Adrenal gland (tissue), 12 donors: Measurements from ENCODE around the gene PLXNA1. TPM values are rescaled to one million over a fixed set of nuclear protein-coding genes. Genes with fewer than 3 reads are reported as not detected.

Source experiments
- DNase-seq, 7 donors: peaks; one replicate each; pipeline ENCODE4 v3.0.0-alpha.2; 2019 to 2020
- H3K27ac ChIP-seq, 5 donors: fragments of 200-600 bp; sonication (generic) in 4 of 5; 1 replicate in 3 of 5; 2 replicates in 2 of 5; pipeline versions ENCODE4 v1.5.1 to v1.8.0; 2016 to 2020; ENCODE audit warnings: mild to moderate bottlenecking in 1 of 5
- H3K27me3 ChIP-seq: fragments of 200-600 bp; 2 replicates; pipeline ENCODE4 v1.8.0; 2021
- H3K36me3 ChIP-seq, 2 donors: fragments of 200-600 bp; replicated peaks in 1 of 2; 1 replicate in 1 of 2; 2 replicates in 1 of 2; pipeline versions ENCODE4 v1.5.1 to v1.8.0; 2018 to 2022
- H3K4me1 ChIP-seq, 2 donors: fragments of 200-600 bp; replicated peaks in 1 of 2; 1 replicate in 1 of 2; 2 replicates in 1 of 2; pipeline versions ENCODE4 v1.5.1 to v1.8.0; 2018 to 2021
- H3K4me3 ChIP-seq, 4 donors: fragments of 200-600 bp; sonication (generic) in 3 of 4; one replicate each; pipeline ENCODE4 v1.5.1; 2016 to 2018
- H3K9me3 ChIP-seq, 3 donors: fragments of 200-600 bp; sonication (generic) in 1 of 3; replicated peaks in 1 of 3; 1 replicate in 2 of 3; 2 replicates in 1 of 3; pipeline versions ENCODE4 v1.5.1 to v1.8.0; 2016 to 2021
- CTCF ChIP-seq, 6 experiments: fragments of 450-650 bp in 4 of 6; fragments of 200-600 bp in 2 of 6; sonication (generic) in 1 of 6; IDR thresholded peaks; 1 replicate in 5 of 6; 2 replicates in 1 of 6; pipeline versions ENCODE4 v1.5.1 to v1.8.0; 2016 to 2021; ENCODE audit warnings: antibody characterized with exemption in 6 of 6, mild to moderate bottlenecking in 2 of 6, moderate library complexity in 1 of 6
- POLR2A ChIP-seq, 2 donors: fragments of 450-650 bp; IDR thresholded peaks; one replicate each; pipeline ENCODE4 v1.6.1; 2017; ENCODE audit warnings: antibody characterized with exemption in 2 of 2, mild to moderate bottlenecking in 2 of 2, moderate library complexity in 1 of 2
- WGBS, 4 donors: extraction: QIAGEN DNeasy Blood & Tissue Kit in 2 of 4; methylation state at CpG; one replicate each; pipeline versions ENCODE4 v1.1.5 to v1.1.7; 2013 to 2017; 5-methylcytosine and 5-hydroxymethylcytosine counted together
- intact Hi-C, 2 donors: fragments of 100-400 bp; cut with DNase I; formaldehyde crosslinking; loops; one replicate each; pipeline versions ENCODE4 v1.14.1 to v1.15.0; 2022 to 2023
- polyA plus RNA-seq, 3 donors: library from polyadenylated mRNA; stranded (reverse); fragments of 200-250 nt in 2 of 3; fragments of 350-450 nt in 1 of 3; fragmentation: Illumina TruSeq in 1 of 3; extraction: RNeasy Lipid Tissue Mini Kit (QIAGEN cat#74804) in 1 of 3; gene quantifications; one replicate each; pipeline ENCODE4 v1.2.3, GENCODE V29; 2013 to 2014
- total RNA-seq, 9 donors: library from RNA; depleted of rRNA in 4 of 9; stranded (reverse); fragments of >200 nt in 4 of 9; fragments of 120-200 nt in 1 of 9; fragmentation: NEBNext Ultra II Directional in 1 of 9; extraction: Animal tissue kit (Norgen Biotek cat#: 25700) in 1 of 9; gene quantifications; one replicate each; pipeline versions ENCODE4 v1.1.0 to v1.2.4, GENCODE V29; 2013 to 2023
- donor health status: healthy with polysubstance abuse.
- donor health status: Bipolar disorder and iron deficiency.
- donor health status: DM: yes; HTN: yes; CAD: no.
- donor health status: DM: no; HTN: no; CAD: no.
- donor health status: DM: no; HTN: no; CAD: no.
- donor health status: DM: yes; HTN: yes; CAD: no.

PLXNA1 gene
- total and polyA plus RNA-seq, 12 donors, result 9.5 to 29.9 (median 20.2) TPM

GRCh38 chr3:126972866-126973265, 10.0 kb upstream of the PLXNA1 start:
- no peaks in the 10 kb centered on the region for H3K27me3 ChIP-seq
- peaks cover 0 to 8% of the 10 kb centered on the region in 2 donors for H3K4me1 ChIP-seq
- intact Hi-C loops, result loop anchor here in 1 of 2 donors (10.0 kb wide), 1 partner anchor 288 kb away; no protein-coding TSS in a partner anchor
- 83 to 89% (median 88%) methylated on average over 4 to 5 of the region's 5 CpGs for WGBS, 4 donors
- TF ChIP-seq CTCF (IDR thresholded peaks at IDR 0.05) (no peak), POLR2A (IDR thresholded peaks at IDR 0.05) (no peak)
- no peaks in the 10 kb centered on the region for H3K36me3 ChIP-seq
- DNase-seq, result no peak
- no peak overlapping the region for H3K4me3 ChIP-seq
- peak overlapping the region in 1 of 5 donors; percentile 83 for H3K27ac ChIP-seq
- peaks cover 0 to 9% (median 7%) of the 10 kb centered on the region in 3 donors for H3K9me3 ChIP-seq

- intact Hi-C loops, result loop anchor here in 1 of 2 donors (10.0 kb wide), 1 partner anchor 289 kb away; no protein-coding TSS in a partner anchor
- no peak for TF ChIP-seq CTCF (IDR thresholded peaks at IDR 0.05)
- TF ChIP-seq POLR2A (IDR thresholded peaks at IDR 0.05), result no peak
- Histone ChIP-seq H3K36me3 (no peaks in the 10 kb centered on the region), H3K4me1 (peaks cover 0 to 8% of the 10 kb centered on the region in 2 donors), H3K27ac (no peak overlapping the region), H3K9me3 (peaks cover 0 to 9% (median 7%) of the 10 kb centered on the region in 3 donors), H3K27me3 (no peaks in the 10 kb centered on the region), H3K4me3 (no peak overlapping the region)
- no peak for DNase-seq
- WGBS, 4 donors, result 77 to 95% (median 91%) methylated on average over 1 of the region's 1 CpG
Measured at GRCh38 chr3:126973814-126974213, 9.1 kb upstream of the PLXNA1 start.

- intact Hi-C loops, result loop anchor here in 1 of 2 donors (10.0 kb wide), 1 partner anchor 290 kb away; no protein-coding TSS in a partner anchor
- Histone ChIP-seq H3K27me3 (no peaks in the 10 kb centered on the region), H3K36me3 (no peaks in the 10 kb centered on the region), H3K9me3 (peaks cover 0 to 9% (median 7%) of the 10 kb centered on the region in 3 donors), H3K4me3 (no peak overlapping the region), H3K4me1 (peaks cover 0 to 8% of the 10 kb centered on the region in 2 donors), H3K27ac (no peak overlapping the region)
- no peak for DNase-seq
- TF ChIP-seq CTCF (IDR thresholded peaks at IDR 0.05) (no peak), POLR2A (IDR thresholded peaks at IDR 0.05) (no peak)
- WGBS, 4 donors, result 67 to 70% (median 68%) methylated on average over 3 of the region's 3 CpGs
Measured at GRCh38 chr3:126974756-126975155, 8.2 kb upstream of the PLXNA1 start.

GRCh38 chr3:126976906-126977305, 6.0 kb upstream of the PLXNA1 start:
- no peak for DNase-seq
- Histone ChIP-seq H3K9me3 (peaks cover 0 to 9% (median 7%) of the 10 kb centered on the region in 3 donors), H3K4me3 (no peak overlapping the region), H3K36me3 (no peaks in the 10 kb centered on the region), H3K27ac (no peak overlapping the region), H3K27me3 (no peaks in the 10 kb centered on the region), H3K4me1 (peaks cover 0 to 6% of the 10 kb centered on the region in 2 donors)
- intact Hi-C loops, result loop anchor here in 1 of 2 donors (10.0 kb wide), 1 partner anchor 292 kb away; no protein-coding TSS in a partner anchor
- no peak for TF ChIP-seq CTCF (IDR thresholded peaks at IDR 0.05)
- TF ChIP-seq POLR2A (IDR thresholded peaks at IDR 0.05), result no peak
- WGBS, 4 donors, result 93 to 100% (median 98%) methylated on average over 2 to 7 of the region's 7 CpGs
